ENCODE measurements around the gene USP26. TPM values are rescaled to one million over a fixed set of nuclear protein-coding genes. Genes with fewer than 3 reads are reported as not detected.

USP26 gene
- total and polyA plus RNA-seq, 2 donors (not counting 3 experiments of a cell fraction or from before 2014, with no cell fraction given): not detected

DNA sequence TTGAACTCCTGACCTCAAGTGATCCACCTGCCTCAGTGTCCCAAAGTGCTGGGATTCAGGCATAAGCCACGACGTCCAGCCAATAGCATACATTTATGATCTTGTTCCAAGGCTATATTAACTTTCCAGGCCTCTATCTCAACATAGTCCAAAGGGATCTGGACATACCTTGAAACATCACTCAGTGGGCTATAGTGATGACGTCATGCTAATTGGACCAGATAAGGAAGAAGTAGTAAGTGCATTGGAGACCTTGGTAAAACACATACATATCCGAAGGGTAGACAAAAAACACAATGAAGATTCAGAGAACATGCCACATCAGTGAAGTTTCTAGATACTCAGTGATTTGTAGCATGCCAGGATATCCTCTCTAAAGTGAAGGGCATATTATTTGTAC lies 37.4 kb upstream of the USP26 start:
- no peak for FAIRE-seq
- no peaks in the 10 kb centered on the region for H3K9me3 ChIP-seq (replicated peaks; ENCODE audit: control insufficient read depth, insufficient read depth, low read length)
- dilution Hi-C loops (cut with MboI; ENCODE audit: extremely low pct_ligation_motif_present, low sequenced_read_pairs): no loop called here

More for the DNA sequence above, 37.4 kb upstream of the USP26 start:
- ChIA-PET POLR2A (no interaction called here), CTCF (no interaction called here)
- Histone ChIP-seq H3K4me3 (replicated peaks in 1 of 3; ENCODE audit: insufficient read depth in 1 of 3, low read depth in 1 of 3, low read length in 3 of 3) (no peak overlapping the region), H3K36me3 (ENCODE audit: control insufficient read depth in 2 of 2, extremely low read depth in 1 of 2, insufficient read depth in 2 of 2, low read length in 2 of 2) (no peaks in the 10 kb centered on the region), H3K9ac (replicated peaks; ENCODE audit: extremely low read depth, insufficient read depth, low read length) (no peak overlapping the region), H2AFZ (ENCODE audit: low read depth, low read length) (no peak overlapping the region), H3K79me2 (ENCODE audit: control insufficient read depth, insufficient read depth, low read length) (no peaks in the 10 kb centered on the region), H3K9me1 (replicated peaks; ENCODE audit: control insufficient read depth, extremely low read depth, insufficient read depth, low read length) (no peaks in the 10 kb centered on the region), H3K4me1 (ENCODE audit: control insufficient read depth, extremely low read depth, insufficient read depth, low read length) (no peaks in the 10 kb centered on the region), H3K27ac (ENCODE audit: insufficient read depth, low read depth, low read length) (no peak overlapping the region), H4K20me1 (replicated peaks; ENCODE audit: control insufficient read depth, extremely low read depth, insufficient read depth, low read length) (no peaks in the 10 kb centered on the region), H3K27me3 (ENCODE audit: control insufficient read depth in 2 of 2, insufficient read depth in 2 of 2, low read length in 2 of 2) (no peaks in the 10 kb centered on the region), H3K4me2 (ENCODE audit: insufficient read depth, low read length) (no peak overlapping the region)
- BruUV-seq (replicated peaks): no TSS peak
- no peak for DNase-seq (ENCODE audit: low read depth, low spot score)
- intact Hi-C loops (cut with micrococcal nuclease): no loop called here
- no peak for TF ChIP-seq EZH2 (IDR thresholded peaks at IDR 0.05; ENCODE audit: borderline replicate concordance, low read depth, low read length, severe bottlenecking)
- no peak for TF ChIP-seq JUN (IDR thresholded peaks at IDR 0.05; ENCODE audit: borderline replicate concordance, insufficient read depth, insufficient read length, low read depth)
- TF ChIP-seq CTCF (IDR thresholded peaks at IDR 0.05; ENCODE audit: extremely low read depth in 1 of 2, insufficient read depth in 1 of 2, low read depth in 1 of 2, low read length in 2 of 2): no peak
- TF ChIP-seq FOS (IDR thresholded peaks at IDR 0.05; ENCODE audit: borderline replicate concordance, insufficient read depth, low read length): no peak
- no peak for TF ChIP-seq GATA2 (IDR thresholded peaks at IDR 0.05; ENCODE audit: insufficient read depth, insufficient read length, low read depth, low read length)
- no peak for TF ChIP-seq MYC (IDR thresholded peaks at IDR 0.05; ENCODE audit: low read depth, low read length)
- no peak for TF ChIP-seq MAX (IDR thresholded peaks at IDR 0.05; ENCODE audit: insufficient read depth, insufficient read length)
